ENCODE measurements around the gene NUFIP1.
"Not testable (repeated sequence)": the region's sequence is repeated elsewhere in the genome, so short reads cannot be mapped to it uniquely, and the experiment has no call there.

GRCh38 chr13:44898308-44898707, 91.0 kb downstream of the NUFIP1 start:
- TF ChIP-seq CTCF, POLR2A (IDR thresholded peaks at IDR 0.05): not testable (repeated sequence)
